HepG2 (cell line): ENCODE results near the gene CLDN14. TPM values are rescaled to one million over a fixed set of nuclear protein-coding genes. Genes with fewer than 3 reads are reported as not detected.

ENCODE experiments used
- CCDC6 ChIP-seq: sonication (generic); formaldehyde crosslinking; IDR thresholded peaks from 2 replicates; pipeline ENCODE4 v1.8.1; 2022; ENCODE audit warnings: mild to moderate bottlenecking, missing genetic modification reagents, moderate library complexity
- CREB3 ChIP-seq: sonication (generic); formaldehyde crosslinking; IDR thresholded peaks from 2 replicates; pipeline ENCODE4 v1.5.0; 2020; ENCODE audit warnings: missing genetic modification reagents
- GABPA ChIP-seq, 2 experiments: IDR thresholded peaks; 2 replicates each; pipeline ENCODE4 v1.6.1; 2011 to 2016; ENCODE audit warnings: low read depth in 2 of 2, low read length in 1 of 2, missing biosample characterization in 1 of 2, missing genetic modification characterization in 1 of 2
- HOXD1 ChIP-seq: sonication (generic); formaldehyde crosslinking; IDR thresholded peaks from 2 replicates; pipeline ENCODE4 v1.5.0; 2020; ENCODE audit warnings: missing genetic modification reagents
- KLF9 ChIP-seq: IDR thresholded peaks from 2 replicates; pipeline ENCODE4 v1.6.1; 2016; ENCODE audit warnings: low read depth
- PCBP2 ChIP-seq: fragments of 200-400 bp; formaldehyde crosslinking; optimal IDR thresholded peaks from 2 replicates; pipeline ENCODE3; 2018; ENCODE audit warnings: low read length, low read depth; ENCODE audit not compliant: poor library complexity, severe bottlenecking
- SIN3B ChIP-seq: fragments of 150-350 bp; IDR thresholded peaks from 2 replicates; pipeline ENCODE4 v1.6.1; 2014; ENCODE audit warnings: low read length
- U2AF1 ChIP-seq: fragments of 200-400 bp; formaldehyde crosslinking; optimal IDR thresholded peaks from 2 replicates; pipeline ENCODE3; 2017; ENCODE audit warnings: mild to moderate bottlenecking, low read depth, low read length
- ZNF121 ChIP-seq: sonication (generic); formaldehyde crosslinking; IDR thresholded peaks from 2 replicates; pipeline ENCODE4 v1.5.0; 2020; ENCODE audit warnings: mild to moderate bottlenecking, missing genetic modification reagents
- ZNF282 ChIP-seq: fragments of 450-650 bp; IDR thresholded peaks from 2 replicates; pipeline ENCODE4 v1.6.1; 2018; ENCODE audit not compliant: partially characterized antibody
- ZNF33A ChIP-seq: sonication (generic); formaldehyde crosslinking; IDR thresholded peaks from 2 replicates; pipeline ENCODE4 v1.5.1; 2020; ENCODE audit warnings: missing genetic modification reagents, mild to moderate bottlenecking, moderate library complexity, borderline replicate concordance
- ZNF383 ChIP-seq: sonication (generic); formaldehyde crosslinking; IDR thresholded peaks from 2 replicates; pipeline ENCODE4 v1.4.0; 2020; ENCODE audit warnings: missing genetic modification reagents, mild to moderate bottlenecking, borderline replicate concordance
- ZNF674 ChIP-seq: sonication (generic); formaldehyde crosslinking; IDR thresholded peaks from 2 replicates; pipeline ENCODE4 v1.5.0; 2020; ENCODE audit warnings: low read depth, mild to moderate bottlenecking, missing genetic modification reagents
- polyA plus RNA-seq, 8 experiments: library from polyadenylated mRNA; depleted of rRNA in 3 of 8; stranded (reverse) in 7 of 8; unstranded in 1 of 8; fragments of >200 nt; fragmentation: Illumina TruSeq in 4 of 8; extraction: Trizol in 4 of 8; gene quantifications; 2 replicates each; pipeline versions ENCODE4 v1.2.1 to v1.2.3, GENCODE V29; 2011 to 2016; ENCODE audit warnings: low read depth in 4 of 8, missing spikeins in 1 of 8, mixed read lengths in 1 of 8; ENCODE audit not compliant: insufficient read depth in 1 of 8
- total RNA-seq, 5 experiments: library from RNA; depleted of rRNA; stranded (reverse); fragments of >200 nt; fragmentation: Illumina TruSeq; extraction: Trizol; gene quantifications; 2 replicates each; pipeline ENCODE4 v1.2.3, GENCODE V29; 2016; ENCODE audit warnings: low read depth in 1 of 5
- TF ChIP-seq, protein P1 (sequence below): sonication (generic); formaldehyde crosslinking; IDR thresholded peaks from 2 replicates; pipeline ENCODE4 v1.5.1; 2020; ENCODE audit warnings: mild to moderate bottlenecking, missing genetic modification reagents, borderline replicate concordance
- TF ChIP-seq, protein P2 (sequence below): sonication (generic); formaldehyde crosslinking; IDR thresholded peaks from 2 replicates; pipeline ENCODE4 v1.9.0; 2021; ENCODE audit warnings: mild to moderate bottlenecking, missing genetic modification reagents

Gene CLDN14
- total and polyA plus RNA-seq, 2 of the 13 experiments (the other 11 are each of a cell fraction or from before 2014, with no cell fraction given): 1.1 to 1.4 TPM

- TF ChIP-seq, protein P1, sequence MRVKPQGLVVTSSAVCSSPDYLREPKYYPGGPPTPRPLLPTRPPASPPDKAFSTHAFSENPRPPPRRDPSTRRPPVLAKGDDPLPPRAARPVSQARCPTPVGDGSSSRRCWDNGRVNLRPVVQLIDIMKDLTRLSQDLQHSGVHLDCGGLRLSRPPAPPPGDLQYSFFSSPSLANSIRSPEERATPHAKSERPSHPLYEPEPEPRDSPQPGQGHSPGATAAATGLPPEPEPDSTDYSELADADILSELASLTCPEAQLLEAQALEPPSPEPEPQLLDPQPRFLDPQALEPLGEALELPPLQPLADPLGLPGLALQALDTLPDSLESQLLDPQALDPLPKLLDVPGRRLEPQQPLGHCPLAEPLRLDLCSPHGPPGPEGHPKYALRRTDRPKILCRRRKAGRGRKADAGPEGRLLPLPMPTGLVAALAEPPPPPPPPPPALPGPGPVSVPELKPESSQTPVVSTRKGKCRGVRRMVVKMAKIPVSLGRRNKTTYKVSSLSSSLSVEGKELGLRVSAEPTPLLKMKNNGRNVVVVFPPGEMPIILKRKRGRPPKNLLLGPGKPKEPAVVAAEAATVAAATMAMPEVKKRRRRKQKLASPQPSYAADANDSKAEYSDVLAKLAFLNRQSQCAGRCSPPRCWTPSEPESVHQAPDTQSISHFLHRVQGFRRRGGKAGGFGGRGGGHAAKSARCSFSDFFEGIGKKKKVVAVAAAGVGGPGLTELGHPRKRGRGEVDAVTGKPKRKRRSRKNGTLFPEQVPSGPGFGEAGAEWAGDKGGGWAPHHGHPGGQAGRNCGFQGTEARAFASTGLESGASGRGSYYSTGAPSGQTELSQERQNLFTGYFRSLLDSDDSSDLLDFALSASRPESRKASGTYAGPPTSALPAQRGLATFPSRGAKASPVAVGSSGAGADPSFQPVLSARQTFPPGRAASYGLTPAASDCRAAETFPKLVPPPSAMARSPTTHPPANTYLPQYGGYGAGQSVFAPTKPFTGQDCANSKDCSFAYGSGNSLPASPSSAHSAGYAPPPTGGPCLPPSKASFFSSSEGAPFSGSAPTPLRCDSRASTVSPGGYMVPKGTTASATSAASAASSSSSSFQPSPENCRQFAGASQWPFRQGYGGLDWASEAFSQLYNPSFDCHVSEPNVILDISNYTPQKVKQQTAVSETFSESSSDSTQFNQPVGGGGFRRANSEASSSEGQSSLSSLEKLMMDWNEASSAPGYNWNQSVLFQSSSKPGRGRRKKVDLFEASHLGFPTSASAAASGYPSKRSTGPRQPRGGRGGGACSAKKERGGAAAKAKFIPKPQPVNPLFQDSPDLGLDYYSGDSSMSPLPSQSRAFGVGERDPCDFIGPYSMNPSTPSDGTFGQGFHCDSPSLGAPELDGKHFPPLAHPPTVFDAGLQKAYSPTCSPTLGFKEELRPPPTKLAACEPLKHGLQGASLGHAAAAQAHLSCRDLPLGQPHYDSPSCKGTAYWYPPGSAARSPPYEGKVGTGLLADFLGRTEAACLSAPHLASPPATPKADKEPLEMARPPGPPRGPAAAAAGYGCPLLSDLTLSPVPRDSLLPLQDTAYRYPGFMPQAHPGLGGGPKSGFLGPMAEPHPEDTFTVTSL: peak; percentile 97
- TF ChIP-seq ZNF383 (CRISPR knock-in tag): no peak
- TF ChIP-seq SIN3B: no peak
- no peak for TF ChIP-seq CCDC6 (CRISPR knock-in tag)
- TF ChIP-seq, protein P2, sequence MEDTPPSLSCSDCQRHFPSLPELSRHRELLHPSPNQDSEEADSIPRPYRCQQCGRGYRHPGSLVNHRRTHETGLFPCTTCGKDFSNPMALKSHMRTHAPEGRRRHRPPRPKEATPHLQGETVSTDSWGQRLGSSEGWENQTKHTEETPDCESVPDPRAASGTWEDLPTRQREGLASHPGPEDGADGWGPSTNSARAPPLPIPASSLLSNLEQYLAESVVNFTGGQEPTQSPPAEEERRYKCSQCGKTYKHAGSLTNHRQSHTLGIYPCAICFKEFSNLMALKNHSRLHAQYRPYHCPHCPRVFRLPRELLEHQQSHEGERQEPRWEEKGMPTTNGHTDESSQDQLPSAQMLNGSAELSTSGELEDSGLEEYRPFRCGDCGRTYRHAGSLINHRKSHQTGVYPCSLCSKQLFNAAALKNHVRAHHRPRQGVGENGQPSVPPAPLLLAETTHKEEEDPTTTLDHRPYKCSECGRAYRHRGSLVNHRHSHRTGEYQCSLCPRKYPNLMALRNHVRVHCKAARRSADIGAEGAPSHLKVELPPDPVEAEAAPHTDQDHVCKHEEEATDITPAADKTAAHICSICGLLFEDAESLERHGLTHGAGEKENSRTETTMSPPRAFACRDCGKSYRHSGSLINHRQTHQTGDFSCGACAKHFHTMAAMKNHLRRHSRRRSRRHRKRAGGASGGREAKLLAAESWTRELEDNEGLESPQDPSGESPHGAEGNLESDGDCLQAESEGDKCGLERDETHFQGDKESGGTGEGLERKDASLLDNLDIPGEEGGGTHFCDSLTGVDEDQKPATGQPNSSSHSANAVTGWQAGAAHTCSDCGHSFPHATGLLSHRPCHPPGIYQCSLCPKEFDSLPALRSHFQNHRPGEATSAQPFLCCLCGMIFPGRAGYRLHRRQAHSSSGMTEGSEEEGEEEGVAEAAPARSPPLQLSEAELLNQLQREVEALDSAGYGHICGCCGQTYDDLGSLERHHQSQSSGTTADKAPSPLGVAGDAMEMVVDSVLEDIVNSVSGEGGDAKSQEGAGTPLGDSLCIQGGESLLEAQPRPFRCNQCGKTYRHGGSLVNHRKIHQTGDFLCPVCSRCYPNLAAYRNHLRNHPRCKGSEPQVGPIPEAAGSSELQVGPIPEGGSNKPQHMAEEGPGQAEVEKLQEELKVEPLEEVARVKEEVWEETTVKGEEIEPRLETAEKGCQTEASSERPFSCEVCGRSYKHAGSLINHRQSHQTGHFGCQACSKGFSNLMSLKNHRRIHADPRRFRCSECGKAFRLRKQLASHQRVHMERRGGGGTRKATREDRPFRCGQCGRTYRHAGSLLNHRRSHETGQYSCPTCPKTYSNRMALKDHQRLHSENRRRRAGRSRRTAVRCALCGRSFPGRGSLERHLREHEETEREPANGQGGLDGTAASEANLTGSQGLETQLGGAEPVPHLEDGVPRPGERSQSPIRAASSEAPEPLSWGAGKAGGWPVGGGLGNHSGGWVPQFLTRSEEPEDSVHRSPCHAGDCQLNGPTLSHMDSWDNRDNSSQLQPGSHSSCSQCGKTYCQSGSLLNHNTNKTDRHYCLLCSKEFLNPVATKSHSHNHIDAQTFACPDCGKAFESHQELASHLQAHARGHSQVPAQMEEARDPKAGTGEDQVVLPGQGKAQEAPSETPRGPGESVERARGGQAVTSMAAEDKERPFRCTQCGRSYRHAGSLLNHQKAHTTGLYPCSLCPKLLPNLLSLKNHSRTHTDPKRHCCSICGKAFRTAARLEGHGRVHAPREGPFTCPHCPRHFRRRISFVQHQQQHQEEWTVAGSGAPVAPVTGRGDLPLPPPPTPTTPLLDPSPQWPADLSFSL (CRISPR knock-in tag): no peak
- TF ChIP-seq ZNF121 (CRISPR knock-in tag): 0 out of 2 replicates have a peak, but pooled peaks have one; percentile 46
- TF ChIP-seq ZNF33A (CRISPR knock-in tag): no peak
- TF ChIP-seq ZNF674: no peak
- TF ChIP-seq PCBP2: no peak
- no peak for TF ChIP-seq ZNF282
- no peak for TF ChIP-seq GABPA (IDR thresholded peaks at IDR 0.05; ENCODE audit: low read depth, low read length)
- TF ChIP-seq GABPA (CRISPR knock-in tag; IDR thresholded peaks at IDR 0.05; ENCODE audit: low read depth): peak; percentile 32; the same call in 1 of the 2 replicates
- TF ChIP-seq HOXD1 (CRISPR knock-in tag): no peak; the same call in 1 of the 2 replicates
- no peak for TF ChIP-seq U2AF1
- no peak for TF ChIP-seq KLF9
- TF ChIP-seq CREB3: no peak
These were observed at the start of gene CLDN14 (continued) for GRCh38 chr21:36479415-36480402.
